KMS-11 (cell line): ENCODE data around the gene ABTB2.
A peak's percentile ranks its signal among the peaks of the same experiment; 100 is the strongest.

Source experiments
- H2AFZ ChIP-seq: fragments of 200-600 bp; sonication (generic); 2 replicates; pipeline ENCODE4 v1.6.1; 2016; ENCODE audit warnings: antibody characterized with exemption, mixed run types, low read depth
- H3K27ac ChIP-seq: fragments of 200-600 bp; sonication (generic); 2 replicates; pipeline ENCODE4 v1.6.1; 2016; ENCODE audit warnings: mild to moderate bottlenecking, mixed run types
- H3K27me3 ChIP-seq: fragments of 200-600 bp; sonication (generic); 2 replicates; pipeline ENCODE4 v1.6.1; 2017; ENCODE audit warnings: mild to moderate bottlenecking, low read depth, mixed run types, moderate library complexity; ENCODE audit not compliant: insufficient read depth
- H3K36me3 ChIP-seq: fragments of 200-600 bp; sonication (generic); 2 replicates; pipeline ENCODE4 v1.6.1; 2017; ENCODE audit warnings: mild to moderate bottlenecking, mixed run types; ENCODE audit not compliant: insufficient read depth
- H3K4me1 ChIP-seq: fragments of 200-600 bp; sonication (generic); 2 replicates; pipeline ENCODE4 v1.6.1; 2016; ENCODE audit warnings: mild to moderate bottlenecking, low read depth, mixed run types; ENCODE audit not compliant: poor library complexity, severe bottlenecking
- H3K4me2 ChIP-seq: fragments of 200-600 bp; sonication (generic); 2 replicates; pipeline ENCODE4 v1.7.0; 2016; ENCODE audit warnings: mild to moderate bottlenecking, mixed run types
- H3K4me3 ChIP-seq: fragments of 200-600 bp; sonication (generic); IDR thresholded peaks from 2 replicates; pipeline ENCODE4 v1.6.1; 2017; ENCODE audit warnings: low read depth, low read length, mixed read lengths; ENCODE audit not compliant: insufficient read depth
- H3K79me2 ChIP-seq: fragments of 200-600 bp; sonication (generic); 2 replicates; pipeline ENCODE4 v1.6.1; 2016; ENCODE audit warnings: low read depth, mixed run types; ENCODE audit not compliant: insufficient read depth
- H3K9ac ChIP-seq: fragments of 200-600 bp; sonication (generic); 2 replicates; pipeline ENCODE4 v1.6.1; 2016; ENCODE audit warnings: mild to moderate bottlenecking, mixed run types
- H4K20me1 ChIP-seq: fragments of 200-600 bp; sonication (generic); 2 replicates; pipeline ENCODE4 v1.6.1; 2016; ENCODE audit warnings: mild to moderate bottlenecking, mixed run types; ENCODE audit not compliant: insufficient read depth
- TF ChIP-seq, protein P1 (sequence below): fragments of 200-600 bp; sonication (generic); conservative IDR thresholded peaks from 2 replicates; pipeline ENCODE4 v1.6.1; 2017; ENCODE audit warnings: low read depth, mild to moderate bottlenecking, antibody characterized with exemption, low read length, moderate library complexity, mixed read lengths

The ABTB2 gene

GRCh38 chr11:34314176-34314575 lies 43.6 kb downstream of the ABTB2 start:
- no peaks in the 10 kb centered on the region for H3K79me2 ChIP-seq
- H3K36me3 ChIP-seq, result no peaks in the 10 kb centered on the region
- H3K27me3 ChIP-seq, result no peaks in the 10 kb centered on the region
- H2AFZ ChIP-seq, result no peak overlapping the region
- TF ChIP-seq, protein P1, sequence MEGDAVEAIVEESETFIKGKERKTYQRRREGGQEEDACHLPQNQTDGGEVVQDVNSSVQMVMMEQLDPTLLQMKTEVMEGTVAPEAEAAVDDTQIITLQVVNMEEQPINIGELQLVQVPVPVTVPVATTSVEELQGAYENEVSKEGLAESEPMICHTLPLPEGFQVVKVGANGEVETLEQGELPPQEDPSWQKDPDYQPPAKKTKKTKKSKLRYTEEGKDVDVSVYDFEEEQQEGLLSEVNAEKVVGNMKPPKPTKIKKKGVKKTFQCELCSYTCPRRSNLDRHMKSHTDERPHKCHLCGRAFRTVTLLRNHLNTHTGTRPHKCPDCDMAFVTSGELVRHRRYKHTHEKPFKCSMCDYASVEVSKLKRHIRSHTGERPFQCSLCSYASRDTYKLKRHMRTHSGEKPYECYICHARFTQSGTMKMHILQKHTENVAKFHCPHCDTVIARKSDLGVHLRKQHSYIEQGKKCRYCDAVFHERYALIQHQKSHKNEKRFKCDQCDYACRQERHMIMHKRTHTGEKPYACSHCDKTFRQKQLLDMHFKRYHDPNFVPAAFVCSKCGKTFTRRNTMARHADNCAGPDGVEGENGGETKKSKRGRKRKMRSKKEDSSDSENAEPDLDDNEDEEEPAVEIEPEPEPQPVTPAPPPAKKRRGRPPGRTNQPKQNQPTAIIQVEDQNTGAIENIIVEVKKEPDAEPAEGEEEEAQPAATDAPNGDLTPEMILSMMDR, result no peak
- no peak overlapping the region for H3K4me2 ChIP-seq
- no peak overlapping the region for H3K4me3 ChIP-seq
- no peak overlapping the region for H3K9ac ChIP-seq
- peaks cover 17% of the 10 kb centered on the region for H3K4me1 ChIP-seq
- no peak overlapping the region for H3K27ac ChIP-seq
- H4K20me1 ChIP-seq, result no peaks in the 10 kb centered on the region

- Histone ChIP-seq H3K27me3 (no peaks in the 10 kb centered on the region), H3K9ac (no peak overlapping the region), H3K4me1 (peaks cover 17% of the 10 kb centered on the region), H3K4me2 (peak overlapping the region; percentile 13; the same call in 1 of the 2 replicates), H3K27ac (no peak overlapping the region), H3K4me3 (no peak overlapping the region), H3K36me3 (no peaks in the 10 kb centered on the region), H2AFZ (no peak overlapping the region), H4K20me1 (no peaks in the 10 kb centered on the region), H3K79me2 (no peaks in the 10 kb centered on the region)
- TF ChIP-seq, protein P1, result no peak
These were observed 44.7 kb downstream of the ABTB2 start for GRCh38 chr11:34313099-34313517.

DNA sequence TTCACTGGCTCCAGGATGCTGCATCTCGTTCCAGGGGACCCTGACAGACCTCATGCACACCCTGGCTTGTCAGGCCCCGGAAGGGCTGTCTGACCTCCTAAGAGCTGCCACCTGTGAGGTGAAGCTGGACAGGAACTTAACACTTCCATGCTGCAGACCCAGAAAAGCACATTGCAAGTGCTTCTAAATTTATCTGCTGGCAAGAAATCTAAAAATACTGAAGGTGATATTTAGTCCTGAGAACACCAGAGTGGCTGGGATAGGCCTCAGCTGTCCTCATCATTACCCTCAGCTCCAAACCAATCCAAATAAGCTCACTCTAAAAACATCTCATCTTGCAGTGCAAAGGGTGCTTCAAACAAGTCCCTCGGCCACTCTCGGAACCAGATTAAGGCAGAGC lies 46.7 kb downstream of the ABTB2 start:
- H3K4me3 ChIP-seq, result no peak overlapping the region
- H2AFZ ChIP-seq, result no peak overlapping the region
- peaks cover 17% of the 10 kb centered on the region for H3K4me1 ChIP-seq
- H4K20me1 ChIP-seq, result no peaks in the 10 kb centered on the region
- TF ChIP-seq, protein P1, result no peak
- H3K36me3 ChIP-seq, result no peaks in the 10 kb centered on the region
- H3K27me3 ChIP-seq, result no peaks in the 10 kb centered on the region
- H3K9ac ChIP-seq, result no peak overlapping the region
- H3K4me2 ChIP-seq, result no peak overlapping the region
- no peaks in the 10 kb centered on the region for H3K79me2 ChIP-seq
- no peak overlapping the region for H3K27ac ChIP-seq

DNA sequence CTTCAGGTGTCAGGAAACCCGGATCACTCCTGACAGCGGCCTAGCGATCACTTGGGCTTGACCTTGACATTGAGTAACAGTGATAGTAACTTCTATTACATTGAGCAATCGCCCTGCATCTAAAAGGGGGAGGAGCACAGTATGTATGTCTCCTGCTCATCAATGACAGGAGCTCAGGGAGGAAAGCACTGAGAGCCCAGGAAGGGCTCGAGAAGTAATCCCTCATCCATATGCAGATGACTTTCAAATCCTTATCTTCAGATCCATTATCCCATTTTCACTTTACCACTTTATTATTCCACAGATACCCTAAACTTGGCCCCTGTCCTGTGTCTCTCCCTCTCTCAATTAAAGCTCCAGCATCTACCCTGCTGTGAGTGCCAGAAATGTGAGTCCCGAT lies 47.8 kb downstream of the ABTB2 start:
- TF ChIP-seq, protein P1, result no peak
- no peaks in the 10 kb centered on the region for H3K36me3 ChIP-seq
- H3K27ac ChIP-seq, result no peak overlapping the region
- no peak overlapping the region for H2AFZ ChIP-seq
- no peaks in the 10 kb centered on the region for H4K20me1 ChIP-seq
- no peak overlapping the region for H3K4me2 ChIP-seq
- H3K79me2 ChIP-seq, result no peaks in the 10 kb centered on the region
- peaks cover 17% of the 10 kb centered on the region for H3K4me1 ChIP-seq
- H3K27me3 ChIP-seq, result no peaks in the 10 kb centered on the region
- H3K9ac ChIP-seq, result no peak overlapping the region
- H3K4me3 ChIP-seq, result no peak overlapping the region
